ENCODE measurements around the gene PCNP.
"Not testable (repeated sequence)": the region's sequence is repeated elsewhere in the genome, so short reads cannot be mapped to it uniquely, and the experiment has no call there.

Gene PCNP

DNA sequence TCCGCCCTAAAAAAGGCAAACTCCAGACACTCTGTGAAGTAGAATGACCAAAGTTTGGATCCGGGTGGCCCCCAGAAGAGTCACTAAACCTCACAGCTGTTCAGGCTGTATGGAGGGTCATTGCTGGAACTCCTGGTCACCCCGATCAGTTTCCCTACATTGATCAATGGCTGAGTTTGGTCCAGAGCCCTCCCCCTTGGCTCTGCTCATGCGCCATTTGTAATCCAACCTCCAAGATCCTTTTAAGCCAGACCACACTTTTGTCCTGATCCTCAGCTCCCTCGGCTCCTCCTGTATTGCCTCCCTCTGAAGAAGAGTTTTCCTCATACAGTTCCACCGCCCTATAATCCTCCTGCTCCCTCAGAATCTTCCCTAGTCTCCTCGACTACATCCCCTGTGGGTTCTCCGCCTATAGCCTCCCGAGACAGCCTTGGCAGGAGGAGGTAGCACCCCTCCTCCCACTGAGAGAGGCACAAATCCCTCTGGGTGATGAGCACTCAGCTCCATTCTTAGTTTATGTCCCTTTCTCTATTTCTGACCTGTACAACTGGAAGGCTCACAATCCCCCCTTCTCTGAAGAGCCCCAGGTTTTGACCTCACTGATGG, 60.7 kb downstream of the PCNP start:
- no peak for DNase-seq

DNA sequence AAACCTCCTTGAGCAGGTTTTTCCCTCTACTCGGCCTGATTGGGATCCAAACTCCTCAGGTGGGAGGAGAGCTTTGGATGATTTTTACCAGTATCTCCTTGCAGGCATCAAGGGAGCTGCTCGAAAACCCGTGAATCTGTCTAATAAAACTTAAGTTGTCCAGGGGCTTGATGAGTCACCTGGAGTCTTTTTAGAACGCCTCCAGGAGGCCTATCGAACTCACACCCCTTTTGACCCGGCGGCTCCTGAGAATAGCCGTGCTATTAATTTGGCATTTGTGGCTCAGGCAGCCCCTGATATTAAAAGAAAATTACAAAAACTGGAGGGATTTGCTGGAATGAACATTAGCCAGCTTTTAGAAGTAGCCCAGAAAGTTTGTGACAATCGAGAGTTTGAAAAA, 61.4 kb downstream of the PCNP start:
- no peak for DNase-seq

DNA sequence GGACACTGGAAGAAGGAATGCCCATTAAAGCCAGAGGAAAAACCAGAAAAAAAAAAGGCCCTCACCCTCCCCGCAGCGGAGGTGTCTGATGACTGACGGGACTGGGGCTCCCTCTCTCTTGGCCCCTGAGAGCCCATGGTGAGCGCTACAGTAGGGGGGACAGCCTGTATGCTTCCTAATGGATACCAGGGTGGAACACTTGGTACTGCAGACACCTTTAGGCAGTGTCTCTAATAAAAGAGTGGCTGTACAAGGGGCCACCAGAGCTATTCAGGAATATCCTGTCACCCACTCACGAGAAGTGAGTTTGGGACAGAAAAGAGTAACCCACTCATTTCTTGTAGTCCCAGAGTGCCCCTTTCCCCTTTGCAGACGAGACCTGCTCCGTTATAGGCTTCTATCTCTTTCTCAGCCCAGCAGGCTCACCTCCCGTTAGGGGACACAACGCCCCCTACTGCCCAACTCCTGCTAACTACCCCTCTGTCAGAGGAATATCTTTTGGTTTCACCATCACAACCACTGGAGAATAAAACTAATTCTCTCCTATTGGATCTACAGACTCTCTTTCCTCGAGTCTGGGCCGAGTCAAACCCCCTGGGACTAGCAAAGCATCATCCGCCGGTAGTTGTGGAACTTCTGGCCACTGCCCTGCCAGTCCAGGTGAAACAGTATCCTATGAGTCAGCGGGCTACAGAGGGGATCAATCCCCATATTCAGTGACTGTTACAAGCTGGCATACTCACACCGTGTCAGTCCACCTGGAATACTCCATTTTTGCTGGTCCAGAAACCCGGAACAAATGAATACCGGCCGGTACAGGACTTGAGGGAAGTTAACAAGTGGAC, 62.2 kb downstream of the PCNP start:
- DNase-seq, result peak; percentile 3 to 54

DNA sequence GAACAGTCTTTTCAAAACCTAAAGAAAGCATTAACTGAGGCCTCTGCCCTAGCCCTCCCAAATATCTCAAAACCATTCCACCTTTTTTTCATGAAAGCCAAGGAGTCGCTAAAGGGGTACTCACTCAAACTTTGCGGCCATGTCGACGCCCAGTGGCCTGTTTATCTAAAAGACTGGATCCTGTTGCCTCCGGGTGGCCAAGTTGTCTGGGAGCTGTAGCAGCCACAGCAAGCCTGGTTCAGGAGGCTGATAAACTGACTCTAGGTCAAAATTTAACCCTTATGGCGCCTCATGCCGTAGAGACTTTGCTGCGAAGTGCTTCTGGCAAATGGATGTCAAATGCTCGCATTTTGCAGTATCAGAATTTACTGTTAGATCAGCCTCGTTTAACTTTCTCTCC, 63.5 kb downstream of the PCNP start:
- no peak for DNase-seq

DNA sequence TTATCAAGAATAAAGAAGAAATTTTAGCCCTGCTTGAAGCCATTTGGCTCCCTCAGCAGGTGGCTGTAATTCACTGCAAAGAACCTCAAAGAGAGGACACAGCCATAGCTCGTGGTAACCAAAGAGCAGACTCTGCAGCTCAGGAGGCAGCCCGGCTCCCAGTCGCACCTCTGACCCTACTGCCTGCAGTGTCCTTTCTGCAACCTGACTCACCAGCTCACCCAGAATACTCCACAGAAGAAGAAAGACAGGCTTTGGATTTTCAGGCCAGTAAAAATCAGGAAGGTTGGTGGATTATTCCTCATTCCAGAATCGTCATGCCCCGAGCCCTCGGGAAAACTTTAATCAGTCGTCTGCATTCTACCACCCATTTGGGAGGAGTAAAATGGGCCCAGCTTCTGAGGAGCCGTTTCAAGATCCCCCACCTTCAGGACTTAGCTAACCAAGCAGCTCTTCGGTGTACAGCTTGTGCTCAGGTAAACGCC, 64.3 kb downstream of the PCNP start:
- DNase-seq, result no peak

DNA sequence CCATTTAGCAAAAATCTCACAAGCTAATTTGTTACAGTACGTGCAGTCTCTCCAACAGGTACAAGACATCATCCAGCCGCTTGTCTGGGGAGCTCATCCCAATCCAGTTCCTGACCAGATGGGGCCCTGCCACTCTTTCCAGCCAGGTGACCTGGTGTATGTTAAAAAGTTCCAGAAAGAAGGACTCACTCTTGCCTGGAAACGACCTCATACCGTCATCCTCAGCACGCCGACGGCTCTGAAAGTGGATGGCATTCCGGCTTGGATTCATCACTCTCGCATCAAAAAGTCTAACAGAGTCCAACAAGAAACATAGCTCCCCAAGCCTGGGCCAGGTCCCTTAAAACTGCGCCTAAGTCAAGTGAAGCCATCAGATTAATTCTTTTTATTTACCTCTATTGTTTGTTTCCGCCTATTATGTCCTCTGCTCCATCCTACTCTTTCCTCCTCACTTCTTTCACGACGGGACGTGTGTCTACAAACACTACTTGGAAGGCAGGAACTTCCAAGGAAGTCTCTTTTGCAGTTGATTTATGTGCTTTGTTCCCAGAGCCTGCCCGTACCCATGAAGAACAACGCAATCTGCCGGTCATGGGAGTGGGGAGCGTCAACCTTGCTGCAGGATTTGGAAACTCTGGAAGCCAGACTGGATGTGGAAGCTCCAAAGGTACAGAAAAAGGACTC, 65.4 kb downstream of the PCNP start:
- DNase-seq, result no peak

DNA sequence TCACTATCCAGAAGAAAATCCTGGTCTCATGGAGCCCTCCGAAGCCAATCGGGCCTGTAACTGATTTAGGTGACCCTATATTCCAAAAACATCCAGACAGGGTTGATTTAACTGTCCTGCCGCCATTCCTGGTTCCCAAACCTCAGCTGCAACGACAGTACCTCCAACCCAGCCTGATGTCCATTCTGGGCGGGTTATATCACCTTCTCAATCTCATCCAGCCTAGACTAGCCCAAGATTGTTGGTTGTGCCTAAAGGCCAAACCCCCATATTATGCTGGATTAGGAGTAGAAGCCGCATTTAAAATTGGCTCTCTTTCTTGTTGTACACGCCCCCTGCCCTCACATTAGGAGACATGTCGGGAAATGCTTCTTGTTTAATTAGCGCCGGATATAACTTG, 66.3 kb downstream of the PCNP start:
- DNase-seq, result no peak

DNA sequence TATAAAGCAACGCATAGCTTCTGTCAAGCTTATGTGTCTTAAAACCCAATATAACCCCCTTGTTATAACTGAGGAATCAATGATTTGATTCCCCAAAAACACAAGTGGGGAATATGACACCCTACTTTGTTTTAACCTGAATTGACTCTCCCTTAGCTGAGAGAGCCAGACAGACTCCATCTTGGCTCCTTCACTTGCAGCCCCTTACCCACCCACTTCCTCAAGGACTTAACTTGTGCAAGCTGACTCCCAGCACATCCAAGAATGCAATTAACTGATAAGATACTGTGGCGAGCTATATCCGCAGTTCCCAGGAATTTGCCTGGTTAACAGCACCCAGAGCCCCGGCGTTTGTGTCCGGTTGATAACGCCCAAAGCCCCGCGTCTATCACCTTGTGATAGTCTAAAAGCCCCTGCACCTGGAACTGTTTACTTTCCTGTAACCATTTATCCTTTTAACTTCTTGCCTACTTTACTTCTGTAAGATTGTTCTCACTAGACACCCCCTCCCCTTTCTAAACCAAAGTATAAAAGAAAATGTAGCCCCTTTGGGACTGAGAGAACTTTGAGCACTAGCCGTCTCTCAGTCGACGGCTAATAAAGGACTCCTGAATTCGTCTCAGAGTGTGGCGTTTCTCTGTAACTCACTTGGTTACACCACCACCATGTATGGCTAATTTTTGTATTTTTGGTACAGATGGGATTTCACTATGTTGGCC, 67.6 kb downstream of the PCNP start:
- DNase-seq, result not testable (repeated sequence)

DNA sequence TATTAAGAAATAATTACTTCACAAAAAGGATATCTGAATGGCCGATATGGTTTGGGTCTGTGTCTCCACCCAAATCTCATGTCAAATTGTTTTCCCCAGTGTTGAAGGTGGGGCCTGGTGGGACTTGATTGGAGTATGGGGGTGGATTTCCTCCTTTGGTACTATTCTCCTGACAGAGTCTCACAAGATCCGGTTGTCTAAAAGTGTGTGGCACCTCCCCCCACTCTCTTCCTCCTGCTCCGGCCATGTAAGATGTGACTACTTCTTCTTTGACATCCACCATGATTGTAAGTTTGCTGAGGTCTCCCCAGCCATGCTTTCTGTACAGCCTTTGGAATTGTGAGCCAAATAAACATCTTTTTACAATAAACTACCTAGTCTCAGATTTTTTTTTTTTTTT, 68.5 kb downstream of the PCNP start:
- no peak for DNase-seq

DNA sequence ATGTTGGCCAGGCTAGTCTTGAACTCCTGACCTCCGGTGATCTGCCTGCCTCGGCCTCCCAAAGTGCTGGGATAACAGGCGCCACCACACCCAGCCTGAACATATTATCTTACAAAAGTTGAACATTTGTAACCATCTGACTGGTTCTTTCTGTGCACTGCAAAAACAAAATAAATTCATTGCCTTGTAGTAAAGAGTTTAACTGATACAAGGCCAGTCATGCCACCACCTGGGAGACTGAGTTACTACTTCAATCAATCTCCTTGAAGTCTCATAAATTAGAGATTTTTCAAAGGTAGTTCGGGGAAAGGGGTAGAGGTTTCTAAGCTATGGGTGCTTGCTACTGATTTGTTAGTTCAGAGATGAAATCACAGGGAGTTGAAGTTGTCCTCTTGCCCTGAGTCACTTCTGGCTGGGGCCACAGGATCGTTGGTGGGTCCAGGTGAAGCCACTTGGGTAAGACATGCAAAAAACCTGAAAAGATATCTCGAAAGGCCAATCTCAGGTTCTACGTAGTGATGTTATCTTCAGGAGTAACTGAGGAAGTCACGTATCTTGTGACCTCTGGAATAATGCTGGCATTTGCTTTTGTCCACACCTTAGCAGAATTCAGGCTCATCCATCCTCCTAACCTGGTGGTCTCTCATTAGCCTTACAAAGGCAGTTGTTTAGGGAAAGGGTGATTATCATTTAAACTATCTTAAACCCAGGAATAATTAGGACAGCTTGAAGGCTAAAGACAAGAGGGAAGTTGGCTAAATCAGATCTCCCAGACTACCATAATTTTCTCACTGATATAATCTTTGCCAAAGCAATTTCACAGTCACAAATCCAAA, 69.2 kb downstream of the PCNP start:
- no peak for DNase-seq
